Ramos (cell line): ENCODE results near the gene KCNK3.

Experiments used
- in situ Hi-C: fragments of 300-500 bp; cut with MboI; formaldehyde crosslinking; loops from one replicate; pipeline ENCODE4 v1.14.3; 2022; ENCODE audit warnings: low sequenced_read_pairs; ENCODE audit not compliant: unreplicated experiment

KCNK3 gene

GRCh38 chr2:26768759-26769088 is 76.2 kb downstream of the KCNK3 start:
- in situ Hi-C loops = no loop called here

DNA sequence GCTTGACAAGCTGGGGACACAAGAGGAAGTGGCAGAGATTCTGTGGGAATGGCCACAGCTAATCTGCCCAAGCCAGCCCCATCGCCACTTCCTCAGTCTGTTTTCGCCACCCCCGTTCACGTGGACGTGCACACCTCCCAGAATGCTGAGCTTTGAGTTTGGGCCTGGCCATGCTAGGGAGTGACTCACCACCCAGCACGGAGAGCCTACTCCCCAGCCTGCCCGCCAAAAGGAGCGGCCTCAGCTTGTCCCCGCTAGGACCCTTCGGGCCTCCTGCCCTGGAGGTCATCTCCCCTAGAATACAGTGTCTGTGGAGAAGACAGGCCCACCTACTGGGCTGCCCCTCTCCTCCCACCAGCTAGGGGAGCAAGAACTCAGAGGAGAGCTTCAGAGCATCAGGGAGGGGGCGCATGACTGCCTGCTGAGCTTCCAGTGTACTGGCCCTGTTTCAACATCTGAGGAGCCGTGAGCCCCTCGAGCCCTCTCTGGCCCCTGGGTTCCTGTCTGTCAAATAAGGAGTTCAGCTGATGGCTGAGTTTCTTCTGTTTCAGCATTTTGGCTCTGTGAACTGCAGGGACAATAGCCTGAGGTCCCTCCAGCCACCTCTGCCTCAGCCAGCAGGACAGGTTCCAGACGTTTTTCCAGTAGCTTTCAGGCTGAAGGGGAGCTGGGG is 76.7 kb downstream of the KCNK3 start:
- in situ Hi-C loops = no loop called here

- in situ Hi-C loops = no loop called here
These were observed 78.6 kb downstream of the KCNK3 start for GRCh38 chr2:26770986-26771586.

DNA sequence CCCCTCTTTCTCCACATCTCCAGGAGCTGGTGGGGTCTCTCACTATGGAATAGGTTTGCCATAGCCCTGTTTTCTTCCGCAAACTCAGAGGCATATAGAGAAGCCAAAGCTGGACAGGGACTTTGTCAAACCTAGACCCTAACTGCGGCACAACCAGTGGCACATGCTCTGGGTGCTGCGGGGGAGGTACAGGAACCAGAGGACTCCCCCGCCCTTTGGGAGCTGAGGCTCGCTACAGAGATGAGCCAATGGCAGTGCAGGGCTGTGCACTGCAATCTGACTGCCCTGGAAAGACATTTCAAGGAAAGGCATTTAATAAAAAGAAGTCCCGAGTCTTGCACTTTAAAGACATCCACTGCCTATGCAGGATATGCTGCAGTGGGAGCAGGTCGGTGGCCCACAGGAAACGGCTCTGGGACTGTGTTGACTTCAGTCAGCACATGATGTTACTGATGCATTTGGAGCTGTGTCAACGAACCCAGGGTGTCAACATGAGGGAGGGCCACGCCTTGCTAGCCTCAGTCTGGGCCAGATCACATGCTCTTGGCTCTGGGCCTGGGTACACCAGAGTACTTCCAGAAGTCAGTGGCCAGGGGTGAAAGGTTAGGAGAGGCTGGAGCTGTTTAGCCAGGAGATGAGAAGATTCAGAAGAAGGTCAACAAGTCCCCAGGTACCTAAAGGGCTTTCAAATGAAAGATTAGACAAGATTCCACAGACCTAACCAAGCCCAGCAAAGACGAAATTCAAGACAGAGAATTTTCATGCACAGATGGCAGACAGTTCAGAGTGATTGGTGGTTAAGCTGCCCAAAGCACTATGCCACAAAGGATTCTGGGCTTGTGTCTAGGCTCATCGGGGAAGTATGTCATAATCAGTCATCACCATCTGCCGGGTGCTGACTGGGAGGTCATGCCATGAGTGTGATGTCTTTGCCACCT is 79.8 kb downstream of the KCNK3 start:
- in situ Hi-C loops = no loop called here

DNA sequence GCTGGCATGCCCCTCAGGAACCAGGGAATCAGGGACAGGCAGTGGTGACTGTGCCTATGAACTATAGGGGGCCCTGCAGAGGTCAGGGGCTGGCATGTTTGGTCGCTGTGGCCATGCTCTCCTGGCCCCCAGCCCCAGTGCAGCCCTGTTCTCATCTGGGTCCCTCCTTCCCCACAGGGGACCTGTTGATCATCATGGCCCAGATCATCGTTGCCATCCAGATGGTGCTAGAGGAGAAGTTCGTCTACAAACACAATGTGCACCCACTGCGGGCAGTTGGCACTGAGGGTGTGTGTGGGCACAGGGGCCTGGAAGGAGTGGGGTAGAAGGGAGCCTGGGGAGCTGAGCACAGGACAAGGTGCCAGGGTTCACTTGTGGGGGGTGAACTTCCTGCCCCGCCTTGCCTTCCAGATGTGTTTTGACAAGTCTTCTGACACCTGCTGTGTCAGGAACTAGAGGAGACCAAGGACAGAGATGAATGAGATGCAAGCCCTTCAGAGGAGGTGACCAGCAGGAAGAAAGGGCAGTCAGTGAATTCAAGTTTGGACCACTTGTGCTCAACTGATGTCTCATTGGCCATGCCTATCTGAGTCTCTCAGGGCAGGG is 83.8 kb downstream of the KCNK3 start:
- in situ Hi-C loops = no loop called here

DNA sequence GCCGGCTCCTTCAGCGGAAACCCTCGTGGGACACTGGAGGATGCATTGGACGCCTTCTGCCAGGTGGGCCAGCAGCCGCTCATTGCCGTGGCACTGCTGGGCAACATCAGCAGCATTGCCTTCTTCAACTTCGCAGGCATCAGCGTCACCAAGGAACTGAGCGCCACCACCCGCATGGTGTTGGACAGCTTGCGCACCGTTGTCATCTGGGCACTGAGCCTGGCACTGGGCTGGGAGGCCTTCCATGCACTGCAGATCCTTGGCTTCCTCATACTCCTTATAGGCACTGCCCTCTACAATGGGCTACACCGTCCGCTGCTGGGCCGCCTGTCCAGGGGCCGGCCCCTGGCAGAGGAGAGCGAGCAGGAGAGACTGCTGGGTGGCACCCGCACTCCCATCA is 85.6 kb downstream of the KCNK3 start:
- in situ Hi-C loops = no loop called here

GRCh38 chr2:26778507-26778906 is 86.0 kb downstream of the KCNK3 start:
- in situ Hi-C loops = no loop called here

DNA sequence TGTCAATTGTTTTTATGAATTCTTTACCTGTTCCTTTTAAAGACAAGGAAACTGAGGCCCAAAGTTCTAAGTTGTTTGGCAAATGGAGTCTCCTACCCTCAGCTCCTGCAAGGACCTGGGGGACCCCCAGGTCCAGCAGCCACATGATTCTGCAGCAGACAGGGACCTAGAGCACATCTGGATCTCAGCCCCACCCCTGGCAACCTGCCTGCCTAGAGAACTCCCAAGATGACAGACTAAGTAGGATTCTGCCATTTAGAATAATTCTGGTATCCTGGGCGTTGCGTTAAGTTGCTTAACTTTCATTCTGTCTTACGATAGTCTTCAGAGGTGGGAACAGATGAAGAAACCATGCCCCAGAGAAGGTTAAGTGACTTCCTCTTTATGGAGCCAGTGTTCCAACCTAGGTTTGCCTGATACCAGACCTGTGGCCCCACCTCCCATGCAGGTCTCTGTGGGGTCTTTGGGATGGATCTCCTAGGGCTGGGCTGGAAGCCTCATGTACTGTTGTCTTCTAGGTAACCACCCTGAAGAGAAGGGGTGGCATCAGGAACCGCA is 87.8 kb downstream of the KCNK3 start:
- in situ Hi-C loops = no loop called here
